K562 (cell line): ENCODE data around the gene CYCS. TPM values are rescaled to one million over a fixed set of nuclear protein-coding genes. Genes with fewer than 3 reads are reported as not detected.

Experiments
- ASH1L ChIP-seq: fragments of 450-650 bp; IDR thresholded peaks from 2 replicates; pipeline ENCODE4 v1.6.1; 2018; ENCODE audit warnings: borderline replicate concordance, mild to moderate bottlenecking, low read depth; ENCODE audit not compliant: partially characterized antibody
- COPS2 ChIP-seq: fragments of 450-650 bp; conservative IDR thresholded peaks from 2 replicates; pipeline ENCODE4 v1.6.1; 2016; ENCODE audit warnings: mild to moderate bottlenecking, moderate library complexity
- E2F4 ChIP-seq: sonication (generic); formaldehyde crosslinking; IDR thresholded peaks from 2 replicates; pipeline ENCODE4 v1.8.0; 2022; ENCODE audit warnings: mild to moderate bottlenecking, low read depth, missing genetic modification reagents
- E2F8 ChIP-seq: fragments of 450-650 bp; IDR thresholded peaks from 2 replicates; pipeline ENCODE4 v1.7.1; 2018; ENCODE audit warnings: mild to moderate bottlenecking, low read depth; ENCODE audit not compliant: partially characterized antibody
- ETV1 ChIP-seq: fragments of 450-650 bp; conservative IDR thresholded peaks from 2 replicates; pipeline ENCODE4 v1.6.1; 2016; ENCODE audit warnings: missing genetic modification characterization, control low read depth, low read depth, missing compliant biosample characterization
- MEF2A ChIP-seq: IDR thresholded peaks from 2 replicates; pipeline ENCODE4 v1.6.1; 2011; ENCODE audit warnings: low read depth, mild to moderate bottlenecking, low read length, moderate library complexity; ENCODE audit not compliant: control insufficient read depth
- MYNN ChIP-seq, 2 experiments: sonication (generic); formaldehyde crosslinking in 1 of 2; IDR thresholded peaks; 2 replicates each; pipeline versions ENCODE4 v1.5.0 to v1.6.1; 2016 to 2020; ENCODE audit warnings: antibody characterized with exemption in 1 of 2, missing genetic modification reagents in 1 of 2
- PHF21A ChIP-seq: fragments of 450-650 bp; IDR thresholded peaks from 2 replicates; pipeline ENCODE4 v1.6.1; 2017; ENCODE audit warnings: low read depth, borderline replicate concordance
- POLR2A ChIP-seq: fragments of 450-650 bp; conservative IDR thresholded peaks from 2 replicates; pipeline ENCODE4 v1.6.1; 2016
- RBM17 ChIP-seq: fragments of 200-400 bp; formaldehyde crosslinking; IDR thresholded peaks from 2 replicates; pipeline ENCODE4 v1.6.1; 2017; ENCODE audit warnings: low read depth, mild to moderate bottlenecking, low read length, borderline replicate concordance
- SNIP1 ChIP-seq: fragments of 450-650 bp; IDR thresholded peaks from 2 replicates; pipeline ENCODE4 v1.7.1; 2017; ENCODE audit warnings: low read depth, mild to moderate bottlenecking
- SPI1 ChIP-seq: IDR thresholded peaks from 2 replicates; pipeline ENCODE4 v1.6.1; 2011; ENCODE audit warnings: low read depth, low read length, control low read depth, borderline replicate concordance
- TBL1XR1 ChIP-seq, 2 experiments: IDR thresholded peaks; 2 replicates each; pipeline ENCODE4 v1.6.1; 2012; ENCODE audit warnings: improper control_type of control experiment in 2 of 2, low read length in 2 of 2, mild to moderate bottlenecking in 1 of 2
- ZBTB12 ChIP-seq: fragments of 250-450 bp; sonication (Bioruptor Pico); IDR thresholded peaks from 2 replicates; pipeline ENCODE4 v1.4.0; 2020
- ZFP1 ChIP-seq: fragments of 450-650 bp; formaldehyde crosslinking; IDR thresholded peaks from 2 replicates; pipeline ENCODE4 v1.4.0; 2020; ENCODE audit warnings: mild to moderate bottlenecking, mixed read lengths
- ZNF124 ChIP-seq: sonication (generic); formaldehyde crosslinking; IDR thresholded peaks from 2 replicates; pipeline ENCODE4 v1.8.1; 2022; ENCODE audit warnings: missing genetic modification reagents
- ZNF175 ChIP-seq: fragments of 200-800 bp; sonication (Bioruptor generic); IDR thresholded peaks from 2 replicates; pipeline ENCODE4 v1.6.1; 2016; ENCODE audit warnings: low read depth, mild to moderate bottlenecking, missing genetic modification characterization, missing compliant biosample characterization
- ZNF239 ChIP-seq: fragments of 250-450 bp; sonication (Bioruptor Pico); IDR thresholded peaks from 2 replicates; pipeline ENCODE4 v1.4.0; 2020; ENCODE audit warnings: mild to moderate bottlenecking
- ZNF444 ChIP-seq: fragments of 250-450 bp; sonication (Bioruptor Pico); IDR thresholded peaks from 2 replicates; pipeline ENCODE4 v1.4.0; 2020; ENCODE audit warnings: mild to moderate bottlenecking, moderate library complexity
- ZNF780A ChIP-seq: fragments of 250-450 bp; sonication (Bioruptor Pico); IDR thresholded peaks from 2 replicates; pipeline ENCODE4 v1.5.0; 2021; ENCODE audit warnings: mild to moderate bottlenecking
- polyA plus RNA-seq, 8 experiments: library from polyadenylated mRNA; depleted of rRNA in 4 of 8; stranded (reverse) in 5 of 8; unstranded in 3 of 8; fragments of >200 nt; fragmentation: Nextera tagmentation in 2 of 8; fragmentation: Illumina TruSeq in 1 of 8; extraction: Ambion mirVana in 2 of 8; extraction: Trizol in 1 of 8; gene quantifications; 2 replicates each; pipeline versions ENCODE4 v1.2.1 to v1.2.3, GENCODE V29; 2011 to 2014; ENCODE audit warnings: inconsistent platforms in 1 of 8, missing spikeins in 1 of 8
- total RNA-seq, 7 experiments: library from RNA; depleted of rRNA in 6 of 7; stranded (reverse); fragments of >200 nt in 6 of 7; fragmentation: Illumina TruSeq in 2 of 7; extraction: Trizol in 2 of 7; gene quantifications; 2 replicates each; pipeline versions ENCODE4 v1.2.1 to v1.2.3, GENCODE V29; 2011 to 2021; ENCODE audit warnings: low replicate concordance in 1 of 7
- TF ChIP-seq, protein P1 (sequence below): fragments of 450-650 bp; formaldehyde crosslinking; IDR thresholded peaks from 2 replicates; pipeline ENCODE4 v1.4.0; 2022; ENCODE audit warnings: missing genetic modification characterization

CYCS gene
- total and polyA plus RNA-seq, 9 of the 15 experiments (the other 6 are each of a cell fraction or from before 2014, with no cell fraction given) = 206 to 1,425 (median 438) TPM

DNA sequence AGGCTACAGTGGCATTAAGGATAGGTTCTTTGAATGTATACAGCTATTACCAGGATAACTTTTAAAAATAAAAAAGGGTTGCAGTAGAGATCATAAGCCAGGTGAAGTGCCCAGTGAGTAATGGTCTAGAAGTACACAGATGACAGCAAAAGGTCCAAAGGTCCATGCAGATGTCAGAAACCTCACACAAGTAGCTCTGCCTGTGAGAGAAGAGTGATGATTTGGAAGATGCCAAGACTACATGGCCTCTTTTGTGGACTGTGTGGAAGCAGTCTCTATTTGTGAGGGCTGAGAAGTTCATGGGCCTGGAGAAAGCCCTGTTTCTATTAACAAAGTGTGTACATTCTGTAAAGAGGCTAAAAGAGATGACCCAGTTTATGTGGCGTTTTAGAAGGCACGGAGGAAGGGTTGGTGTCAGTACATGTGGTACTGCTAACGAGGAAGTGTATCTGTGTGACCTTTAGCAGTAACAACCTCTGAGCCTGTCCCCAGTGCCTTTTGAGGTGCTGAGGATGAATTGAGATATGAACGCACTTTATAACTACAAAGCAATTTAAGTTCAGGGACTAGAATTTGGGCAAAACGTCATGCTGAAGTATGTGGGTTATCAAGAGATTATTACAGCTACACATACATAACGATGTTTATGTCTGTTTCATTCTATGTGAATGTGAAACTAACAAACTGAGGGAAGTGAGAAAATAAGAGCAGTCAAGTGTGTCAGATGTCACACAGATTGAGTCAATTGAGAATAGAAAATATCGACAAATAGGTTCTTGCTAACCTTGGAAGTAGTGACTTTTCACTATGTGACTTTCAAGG, 7.6 kb downstream of the CYCS start (continued):
- TF ChIP-seq ZBTB12 (no peak), ZNF239 (CRISPR knock-in tag) (no peak), ASH1L (no peak), COPS2 (no peak), RBM17 (no peak), MEF2A (no peak), ZNF124 (CRISPR knock-in tag) (no peak), E2F8 (peak; percentile 38), MYNN (IDR thresholded peaks at IDR 0.05) (peak; percentile 64; the same call in 1 of the 2 replicates), MYNN (CRISPR knock-in tag; IDR thresholded peaks at IDR 0.05) (no peak), ZNF444 (no peak), POLR2A (peak; percentile 67), PHF21A (no peak), E2F4 (no peak), ZNF175 (CRISPR knock-in tag) (no peak), ZNF780A (no peak), ETV1 (tag) (no peak), ZFP1 (CRISPR knock-in tag) (no peak), SPI1 (0 out of 2 replicates have a peak, but pooled peaks have one; percentile 17), SNIP1 (no peak), TBL1XR1 (IDR thresholded peaks at IDR 0.05; ENCODE audit: low read length in 2 of 2) (no peak)
- TF ChIP-seq, protein P1, sequence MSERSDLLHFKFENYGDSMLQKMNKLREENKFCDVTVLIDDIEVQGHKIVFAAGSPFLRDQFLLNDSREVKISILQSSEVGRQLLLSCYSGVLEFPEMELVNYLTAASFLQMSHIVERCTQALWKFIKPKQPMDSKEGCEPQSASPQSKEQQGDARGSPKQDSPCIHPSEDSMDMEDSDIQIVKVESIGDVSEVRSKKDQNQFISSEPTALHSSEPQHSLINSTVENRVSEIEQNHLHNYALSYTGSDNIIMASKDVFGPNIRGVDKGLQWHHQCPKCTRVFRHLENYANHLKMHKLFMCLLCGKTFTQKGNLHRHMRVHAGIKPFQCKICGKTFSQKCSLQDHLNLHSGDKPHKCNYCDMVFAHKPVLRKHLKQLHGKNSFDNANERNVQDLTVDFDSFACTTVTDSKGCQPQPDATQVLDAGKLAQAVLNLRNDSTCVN (CRISPR knock-in tag) = no peak
